Activated T-cell treated with anti-CD3 and anti-CD28 coated beads for 48 hours (primary cell): ENCODE measurements around the gene RBPJ.

ENCODE experiments used
- DNase-seq: peaks from one replicate; pipeline ENCODE4 v3.0.0-alpha.2; 2020; ENCODE audit warnings: low read depth

Gene RBPJ

DNA sequence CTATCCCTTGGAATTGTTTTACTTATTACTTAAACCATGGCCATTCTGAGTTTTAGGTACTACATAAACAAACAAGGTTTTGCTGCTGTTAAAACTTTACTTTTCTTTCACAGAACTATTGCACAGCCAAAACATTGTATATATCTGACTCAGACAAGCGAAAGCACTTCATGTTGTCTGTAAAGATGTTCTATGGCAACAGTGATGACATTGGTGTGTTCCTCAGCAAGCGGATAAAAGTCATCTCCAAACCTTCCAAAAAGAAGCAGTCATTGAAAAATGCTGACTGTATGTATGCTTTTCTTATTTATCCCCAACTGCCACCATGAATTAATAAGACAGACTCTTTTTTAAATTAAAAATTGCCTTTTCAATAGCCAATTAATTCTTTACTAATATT lies 99.6 kb downstream of the RBPJ start:
- no peak for DNase-seq

- DNase-seq, result no peak
These were observed 100.1 kb downstream of the RBPJ start for GRCh38 chr4:26420913-26421312.

DNA sequence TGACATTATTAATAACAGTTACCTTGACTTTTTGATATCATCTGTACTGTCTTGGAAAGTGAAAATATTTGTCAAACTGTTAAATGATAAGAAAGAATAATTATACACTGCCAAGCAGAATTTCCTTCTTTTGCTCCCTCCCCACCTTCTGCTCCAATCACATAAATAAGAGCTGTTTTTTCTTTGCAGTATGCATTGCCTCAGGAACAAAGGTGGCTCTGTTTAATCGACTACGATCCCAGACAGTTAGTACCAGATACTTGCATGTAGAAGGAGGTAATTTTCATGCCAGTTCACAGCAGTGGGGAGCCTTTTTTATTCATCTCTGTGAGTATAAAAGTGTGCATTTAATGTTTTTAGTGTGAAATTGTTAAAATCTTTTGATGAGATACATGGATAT lies 103.3 kb downstream of the RBPJ start:
- no peak for DNase-seq

- DNase-seq, result no peak
These were observed 104.0 kb downstream of the RBPJ start for GRCh38 chr4:26424838-26425237.

DNA sequence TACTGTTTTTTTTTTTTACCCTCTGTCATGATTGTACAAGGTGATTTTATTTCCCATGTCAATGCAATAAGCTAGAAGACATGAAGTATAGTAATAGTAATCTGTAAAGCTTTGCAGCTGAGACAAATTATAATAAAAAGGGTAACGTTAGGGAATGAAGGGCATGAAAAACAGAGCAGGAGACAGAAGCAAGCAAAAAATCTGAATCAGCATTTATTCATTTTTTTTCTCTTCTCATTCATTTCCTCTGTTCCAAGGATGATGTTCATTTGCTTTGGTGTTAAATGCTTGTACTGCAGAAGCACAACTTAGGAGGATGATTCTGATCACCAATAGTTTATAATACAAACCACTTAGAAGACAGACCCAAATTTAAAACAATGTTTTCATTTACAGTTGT lies 105.1 kb downstream of the RBPJ start:
- DNase-seq, result no peak

DNA sequence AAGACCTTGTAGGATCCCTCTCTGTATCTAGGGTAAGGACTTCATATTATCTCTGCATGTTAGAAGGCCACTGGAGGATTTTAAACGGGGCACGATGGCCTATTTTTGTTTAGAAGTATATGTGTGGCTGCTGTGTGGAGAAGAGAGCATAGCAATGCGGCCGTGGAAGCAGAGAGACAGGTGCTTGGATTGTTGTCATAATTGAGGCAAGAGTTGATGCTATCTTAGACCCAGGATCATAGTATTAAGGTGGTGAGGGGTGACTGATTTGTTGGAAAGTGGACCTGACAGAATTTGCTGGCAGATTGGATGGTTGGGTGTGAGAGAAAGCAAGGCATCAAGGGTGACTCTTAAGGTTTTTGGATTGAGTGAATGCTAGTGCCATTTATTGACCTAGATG lies 106.1 kb downstream of the RBPJ start:
- DNase-seq, result no peak

- DNase-seq, result no peak
These were observed 109.1 kb downstream of the RBPJ start for GRCh38 chr4:26429910-26430309.

- DNase-seq, result no peak
These were observed 110.8 kb downstream of the RBPJ start for GRCh38 chr4:26431461-26432180.

- no peak for DNase-seq
These were observed 111.6 kb downstream of the RBPJ start for GRCh38 chr4:26432419-26432818.

- DNase-seq, result no peak
These were observed 112.7 kb downstream of the RBPJ start for GRCh38 chr4:26433556-26433955.

GRCh38 chr4:26434030-26434639 lies 113.3 kb downstream of the RBPJ start:
- no peak for DNase-seq

DNA sequence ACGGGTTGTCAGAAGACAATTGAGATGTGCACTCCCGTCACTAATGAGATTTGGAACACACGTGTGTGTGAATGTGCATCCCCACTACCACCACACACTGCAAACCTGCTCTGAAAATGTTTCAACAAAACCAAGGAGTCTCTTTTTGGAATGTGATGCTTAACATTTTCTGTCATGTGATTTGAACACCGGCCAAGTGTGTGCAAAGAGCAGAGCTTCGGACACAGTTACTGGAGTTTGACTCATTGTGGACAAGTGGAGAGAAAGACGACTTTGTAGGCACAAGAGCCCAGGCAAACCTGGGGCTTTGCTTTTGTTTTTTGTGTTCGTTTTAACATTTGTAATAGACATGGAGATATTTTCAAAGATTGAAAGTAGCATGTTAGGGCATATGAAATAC lies 120.3 kb downstream of the RBPJ start:
- DNase-seq, result no peak

GRCh38 chr4:26441771-26442170 lies 121.0 kb downstream of the RBPJ start:
- no peak for DNase-seq

DNA sequence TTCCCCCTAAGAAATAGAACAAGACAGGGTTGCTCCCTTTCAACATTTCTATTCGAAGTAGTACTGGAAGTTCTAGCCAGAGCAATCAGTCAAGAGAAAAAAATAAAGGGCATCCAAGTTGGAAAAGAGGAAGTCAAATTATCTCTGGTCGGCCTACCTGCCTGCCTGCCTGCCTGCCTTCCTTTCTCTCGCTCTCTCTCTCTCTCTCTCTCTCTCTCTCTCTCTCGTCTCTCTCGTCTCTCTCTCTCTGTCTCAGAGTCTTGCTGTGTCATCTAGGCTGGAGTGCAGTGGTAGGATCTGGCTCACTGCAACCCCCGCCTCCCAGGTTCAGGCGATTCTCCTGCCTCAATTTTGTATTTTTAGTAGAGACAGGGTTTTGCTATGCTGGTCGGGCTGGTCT lies 126.6 kb downstream of the RBPJ start:
- DNase-seq, result no peak

DNA sequence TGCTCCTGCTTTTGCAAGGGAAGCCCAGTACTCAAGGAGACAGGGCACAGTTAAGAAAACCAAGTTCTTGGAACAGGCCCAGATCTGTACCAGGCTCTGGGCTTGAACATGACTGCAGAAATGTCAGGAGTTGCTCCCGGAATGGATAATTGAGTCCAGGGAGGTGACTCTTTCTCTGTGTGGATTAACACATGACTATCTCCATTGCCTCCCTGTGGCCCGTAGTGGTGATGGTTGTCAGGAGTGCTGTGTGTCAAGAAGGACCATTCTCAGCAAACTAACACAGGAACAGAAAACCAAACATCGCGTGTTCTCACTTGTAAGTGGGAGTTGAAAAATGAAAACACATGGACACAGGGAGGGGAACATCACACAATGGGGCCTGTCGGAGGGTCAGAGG lies 129.6 kb downstream of the RBPJ start:
- no peak for DNase-seq

- no peak for DNase-seq
These were observed 130.8 kb downstream of the RBPJ start for GRCh38 chr4:26451597-26451996.

DNA sequence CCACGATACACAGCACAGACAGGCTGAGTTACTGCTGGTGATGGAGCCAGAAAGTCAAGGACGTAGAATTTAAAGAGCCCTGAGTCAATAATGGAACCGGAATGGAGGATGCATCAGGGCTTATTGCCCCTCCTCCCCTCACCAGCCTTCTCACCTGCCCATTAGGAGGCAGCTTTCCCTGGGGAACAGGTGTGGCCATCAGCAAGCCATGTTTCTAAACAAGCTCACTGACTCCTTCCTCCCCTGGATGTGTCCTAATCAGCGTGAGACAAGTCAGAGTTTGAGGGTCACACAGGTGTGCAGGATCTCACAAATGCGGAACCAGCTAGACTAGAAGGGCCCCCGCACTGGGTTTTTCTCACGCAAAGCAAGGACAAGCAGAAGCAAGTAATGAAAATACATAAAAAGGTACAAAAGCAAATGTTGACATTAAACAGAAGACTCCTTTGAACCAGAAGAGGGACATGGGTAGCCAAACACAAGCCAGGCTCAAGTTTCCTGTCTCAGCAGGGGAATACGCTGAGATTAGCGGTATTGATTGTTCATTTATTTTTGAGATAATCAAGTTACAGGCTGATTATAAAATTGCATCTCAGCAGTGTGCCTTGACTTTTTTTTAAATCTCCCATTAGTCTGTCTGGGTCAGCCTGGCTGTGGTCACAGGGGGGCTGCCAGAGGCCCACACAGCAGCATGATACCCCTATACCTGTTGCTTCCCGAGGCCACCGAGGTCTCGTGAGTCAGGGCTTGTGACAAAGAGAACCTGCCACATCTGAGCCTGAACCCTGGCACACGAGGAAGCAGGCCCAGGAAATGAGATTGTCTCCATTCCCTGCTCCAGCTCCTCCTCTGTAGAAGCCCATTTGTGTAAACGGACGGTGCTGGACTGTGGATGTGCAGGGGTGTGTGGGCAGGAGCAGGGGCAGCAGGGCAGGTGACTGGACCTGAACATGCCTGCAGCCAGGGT lies 132.0 kb downstream of the RBPJ start:
- DNase-seq, result no peak

GRCh38 chr4:26454961-26455360 lies 134.1 kb downstream of the RBPJ start:
- DNase-seq, result no peak

DNA sequence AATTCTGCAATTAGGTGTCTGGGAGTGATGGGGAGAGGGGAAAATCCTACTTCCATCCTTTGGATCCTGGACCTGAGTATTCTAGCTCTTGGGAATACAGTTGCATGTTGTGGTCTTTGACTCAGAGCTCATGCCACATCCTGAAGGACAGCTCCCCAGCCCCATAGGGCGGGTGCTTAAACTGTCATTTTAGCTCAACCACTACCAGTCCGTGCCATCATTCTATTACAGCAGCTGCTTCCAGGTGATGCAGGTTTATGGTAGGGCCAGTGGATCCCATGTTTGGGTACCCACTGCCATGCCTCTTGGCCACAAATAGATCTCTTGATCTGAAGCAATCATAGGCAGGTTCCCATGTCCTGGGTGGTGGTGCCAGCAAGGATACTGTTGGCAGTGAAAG lies 134.8 kb downstream of the RBPJ start:
- DNase-seq, result no peak

DNA sequence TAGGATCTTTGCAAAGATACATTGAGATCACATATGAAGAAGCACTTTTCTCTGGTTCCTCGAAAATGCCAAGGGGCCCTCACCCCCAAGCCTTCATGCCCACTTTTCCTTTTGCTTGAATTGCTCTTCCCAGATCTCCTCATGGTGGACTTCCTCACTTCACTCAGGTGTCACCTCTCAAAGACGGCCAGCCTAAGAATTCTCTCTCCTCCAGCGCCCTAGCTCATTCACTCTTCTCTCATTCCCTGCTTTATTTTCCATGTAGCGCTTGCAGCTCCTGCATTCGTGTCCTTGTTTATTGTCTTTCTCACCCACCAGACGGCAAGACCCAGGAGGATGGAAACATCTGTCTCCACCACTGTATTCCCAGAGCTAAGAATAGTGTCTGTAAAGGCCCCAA lies 136.6 kb downstream of the RBPJ start:
- no peak for DNase-seq

DNA sequence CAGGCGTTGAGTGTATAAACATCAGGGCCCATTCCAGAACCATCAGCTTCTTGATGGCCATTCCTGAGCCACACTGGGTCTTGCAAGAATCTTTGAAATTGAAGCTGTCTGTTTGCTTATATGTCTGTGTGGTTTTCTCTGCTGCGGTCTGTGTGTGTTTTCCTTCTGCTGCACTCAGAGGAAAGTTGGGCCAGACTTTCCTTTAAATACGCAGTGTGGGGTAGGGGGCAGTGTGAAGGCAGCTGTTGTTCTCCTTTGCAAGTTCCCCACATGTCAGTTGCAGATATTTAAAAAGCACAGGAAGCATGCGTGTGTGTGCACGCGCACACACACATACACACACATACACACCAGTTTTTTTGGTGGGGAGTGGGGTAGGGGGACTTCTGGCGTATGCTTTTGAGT lies 137.3 kb downstream of the RBPJ start:
- DNase-seq, result no peak

GRCh38 chr4:26459054-26459755 lies 138.4 kb downstream of the RBPJ start:
- DNase-seq, result no peak
